Nephron (organoid): Measurements from ENCODE around the gene DAB1.

Experiments used
- H3K27ac Mint-ChIP-seq, 3 experiments: 2 replicates each; pipeline ENCODE4 v1.8.0; 2020; ENCODE audit warnings: mixed read lengths in 3 of 3, mild to moderate bottlenecking in 2 of 3, moderate library complexity in 1 of 3
- H3K27me3 Mint-ChIP-seq: 2 replicates; pipeline ENCODE4 v1.8.0; 2021; ENCODE audit warnings: low read depth, mild to moderate bottlenecking, moderate library complexity, mixed read lengths
- H3K36me3 Mint-ChIP-seq: 2 replicates; pipeline ENCODE4 v1.8.0; 2020; ENCODE audit warnings: low read depth, mixed read lengths
- H3K4me1 Mint-ChIP-seq: 2 replicates; pipeline ENCODE4 v1.8.0; 2020; ENCODE audit warnings: mixed read lengths
- H3K4me3 Mint-ChIP-seq, 3 experiments: 2 replicates each; pipeline ENCODE4 v1.8.0; 2020; ENCODE audit warnings: mild to moderate bottlenecking in 3 of 3, mixed read lengths in 3 of 3, moderate library complexity in 2 of 3
- H3K9me3 Mint-ChIP-seq: 2 replicates; pipeline ENCODE4 v1.8.0; 2020; ENCODE audit warnings: mixed read lengths
- TF ChIP-seq, protein P1 (sequence below), 3 experiments: fragments of 200-600 bp; sonication (generic); IDR thresholded peaks; one replicate each; pipeline ENCODE4 v1.5.0; 2021; ENCODE audit warnings: antibody characterized with exemption in 3 of 3; ENCODE audit not compliant: unreplicated experiment in 3 of 3

DAB1 gene

DNA sequence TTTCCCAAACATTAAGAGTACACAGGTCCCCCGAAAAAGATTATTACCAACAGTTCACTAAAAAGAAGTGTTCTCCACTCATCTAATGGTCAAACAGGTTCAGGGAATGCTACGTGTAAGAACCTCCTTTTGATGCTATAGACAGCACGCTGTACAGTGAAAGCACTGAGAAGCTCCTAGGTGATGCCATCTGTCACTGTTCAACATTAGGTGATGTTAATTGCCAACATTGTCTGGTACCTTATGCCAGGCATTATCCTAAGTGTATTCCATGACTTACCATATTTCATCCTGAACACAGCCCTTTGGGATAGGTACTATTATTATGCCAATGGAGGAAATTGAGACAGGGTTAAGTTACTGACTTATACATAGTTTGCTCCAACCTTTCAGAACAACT is 82.1 kb downstream of the DAB1 start:
- Mint-ChIP-seq H3K9me3 (no peaks in the 10 kb centered on the region), H3K36me3 (no peaks in the 10 kb centered on the region), H3K4me3 (no peak overlapping the region), H3K4me1 (no peaks in the 10 kb centered on the region), H3K27me3 (peaks cover 11% of the 10 kb centered on the region), H3K27ac (no peak overlapping the region)
- TF ChIP-seq, protein P1, sequence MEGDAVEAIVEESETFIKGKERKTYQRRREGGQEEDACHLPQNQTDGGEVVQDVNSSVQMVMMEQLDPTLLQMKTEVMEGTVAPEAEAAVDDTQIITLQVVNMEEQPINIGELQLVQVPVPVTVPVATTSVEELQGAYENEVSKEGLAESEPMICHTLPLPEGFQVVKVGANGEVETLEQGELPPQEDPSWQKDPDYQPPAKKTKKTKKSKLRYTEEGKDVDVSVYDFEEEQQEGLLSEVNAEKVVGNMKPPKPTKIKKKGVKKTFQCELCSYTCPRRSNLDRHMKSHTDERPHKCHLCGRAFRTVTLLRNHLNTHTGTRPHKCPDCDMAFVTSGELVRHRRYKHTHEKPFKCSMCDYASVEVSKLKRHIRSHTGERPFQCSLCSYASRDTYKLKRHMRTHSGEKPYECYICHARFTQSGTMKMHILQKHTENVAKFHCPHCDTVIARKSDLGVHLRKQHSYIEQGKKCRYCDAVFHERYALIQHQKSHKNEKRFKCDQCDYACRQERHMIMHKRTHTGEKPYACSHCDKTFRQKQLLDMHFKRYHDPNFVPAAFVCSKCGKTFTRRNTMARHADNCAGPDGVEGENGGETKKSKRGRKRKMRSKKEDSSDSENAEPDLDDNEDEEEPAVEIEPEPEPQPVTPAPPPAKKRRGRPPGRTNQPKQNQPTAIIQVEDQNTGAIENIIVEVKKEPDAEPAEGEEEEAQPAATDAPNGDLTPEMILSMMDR (IDR thresholded peaks at IDR 0.05; ENCODE audit: unreplicated experiment in 3 of 3): no peak

DNA sequence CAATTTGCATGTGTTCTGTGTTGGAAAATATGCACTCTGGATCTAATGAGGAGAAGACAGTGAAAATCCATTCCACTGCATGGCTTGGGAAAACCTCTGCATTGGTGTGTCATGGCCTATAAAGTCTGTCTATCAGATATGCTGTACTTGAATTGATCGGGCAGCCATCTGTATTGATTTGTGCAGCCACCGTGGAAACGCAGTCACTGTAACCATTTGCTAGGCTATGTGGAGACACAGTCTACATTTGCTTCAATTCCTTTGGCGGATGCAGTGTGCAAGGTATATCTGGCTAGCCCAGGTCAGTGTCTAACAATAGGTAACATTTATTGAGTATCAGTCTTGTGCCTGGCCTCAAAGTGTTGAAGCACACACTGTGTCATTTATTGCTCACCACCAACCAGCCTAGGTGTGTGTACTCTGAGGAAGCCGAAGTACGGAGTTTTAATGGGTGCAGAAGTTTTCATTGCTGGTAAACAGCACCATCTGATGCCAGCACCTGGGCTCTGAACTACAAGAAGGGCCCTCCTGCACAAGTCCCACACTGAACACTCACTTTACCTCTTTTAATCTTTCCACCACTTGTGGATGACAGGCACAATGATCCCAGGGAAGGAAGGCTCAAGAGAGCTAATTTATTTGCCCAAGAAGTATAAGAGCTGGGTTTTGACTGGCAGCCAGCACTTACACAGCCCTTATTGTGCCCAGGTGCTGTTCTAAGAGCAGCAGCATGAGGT is 83.4 kb downstream of the DAB1 start:
- Mint-ChIP-seq H3K4me3 (no peak overlapping the region), H3K27me3 (peaks cover 11% of the 10 kb centered on the region), H3K9me3 (no peaks in the 10 kb centered on the region), H3K4me1 (no peaks in the 10 kb centered on the region), H3K36me3 (no peaks in the 10 kb centered on the region), H3K27ac (no peak overlapping the region)
- TF ChIP-seq, protein P1 (IDR thresholded peaks at IDR 0.05; ENCODE audit: unreplicated experiment in 3 of 3): no peak

DNA sequence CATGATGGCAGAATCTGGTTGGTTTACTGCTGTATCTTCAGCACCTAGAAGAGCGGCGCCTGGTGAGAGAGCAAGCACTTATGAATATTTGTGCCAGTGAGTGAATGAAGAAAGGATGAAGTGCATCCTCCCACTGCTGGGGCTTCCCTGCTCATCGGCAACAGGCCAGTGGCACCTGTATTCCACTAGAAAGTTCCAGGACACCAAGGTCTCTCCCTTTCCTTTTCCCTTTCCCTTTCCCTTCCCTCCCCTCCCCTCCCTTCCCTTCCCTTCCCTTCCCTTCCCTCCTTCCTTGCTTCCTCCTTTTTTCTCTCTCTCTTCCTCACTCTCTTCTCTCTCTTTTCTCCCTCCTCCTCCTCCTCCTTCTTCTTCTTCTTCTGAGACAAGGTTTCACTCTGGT is 86.2 kb downstream of the DAB1 start:
- H3K27me3 Mint-ChIP-seq: peaks cover 16% of the 10 kb centered on the region
- H3K4me1 Mint-ChIP-seq: no peaks in the 10 kb centered on the region
- H3K9me3 Mint-ChIP-seq: no peaks in the 10 kb centered on the region
- H3K4me3 Mint-ChIP-seq: no peak overlapping the region
- no peak overlapping the region for H3K27ac Mint-ChIP-seq
- H3K36me3 Mint-ChIP-seq: no peaks in the 10 kb centered on the region
- TF ChIP-seq, protein P1 (IDR thresholded peaks at IDR 0.05; ENCODE audit: unreplicated experiment in 3 of 3): no peak

DNA sequence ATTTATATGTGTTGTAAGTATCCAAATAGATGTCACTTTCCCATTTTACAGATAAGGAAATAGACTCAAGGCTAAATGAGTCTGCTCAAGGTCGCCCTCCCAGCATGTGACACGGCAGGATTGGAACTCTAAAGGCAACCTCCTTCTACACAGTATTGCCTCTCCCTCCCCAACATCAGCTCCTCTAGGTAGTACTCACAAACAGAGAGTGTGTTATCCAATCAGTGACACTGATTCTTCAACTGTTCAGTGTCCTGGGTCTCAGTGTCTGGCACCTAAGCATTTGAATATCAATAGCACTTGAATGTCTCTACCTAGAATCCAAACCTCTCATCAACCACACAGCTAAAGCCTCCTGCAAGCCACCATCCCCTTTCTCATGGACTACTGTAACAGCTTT is 87.1 kb downstream of the DAB1 start:
- no peaks in the 10 kb centered on the region for H3K4me1 Mint-ChIP-seq
- H3K36me3 Mint-ChIP-seq: no peaks in the 10 kb centered on the region
- H3K27me3 Mint-ChIP-seq: peaks cover 16% of the 10 kb centered on the region
- TF ChIP-seq, protein P1 (IDR thresholded peaks at IDR 0.05; ENCODE audit: unreplicated experiment in 3 of 3): no peak
- no peaks in the 10 kb centered on the region for H3K9me3 Mint-ChIP-seq
- no peak overlapping the region for H3K27ac Mint-ChIP-seq
- H3K4me3 Mint-ChIP-seq: no peak overlapping the region

DNA sequence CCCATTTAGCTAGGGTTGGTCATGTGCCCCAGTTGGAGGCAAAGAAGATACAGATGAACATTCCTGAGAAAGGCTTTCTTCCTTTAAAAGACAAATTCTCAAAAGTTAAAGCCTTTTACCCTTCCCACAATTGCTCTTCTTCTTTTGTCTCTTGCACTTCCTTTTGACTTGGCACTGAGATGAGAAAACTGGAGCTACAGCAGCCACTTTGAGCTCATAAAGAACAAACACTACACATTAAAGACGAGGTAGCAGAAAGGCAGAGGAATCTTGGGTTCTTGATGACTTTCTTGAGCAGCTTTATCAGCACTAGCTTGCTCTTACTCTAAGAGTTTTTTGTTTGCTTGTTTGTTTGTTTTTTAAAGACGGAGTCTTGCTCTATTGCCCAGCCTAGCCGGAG is 92.2 kb downstream of the DAB1 start:
- H3K27ac Mint-ChIP-seq: no peak overlapping the region
- no peak overlapping the region for H3K4me3 Mint-ChIP-seq
- TF ChIP-seq, protein P1 (IDR thresholded peaks at IDR 0.05; ENCODE audit: unreplicated experiment in 3 of 3): no peak
- H3K27me3 Mint-ChIP-seq: peaks cover 5% of the 10 kb centered on the region
- no peaks in the 10 kb centered on the region for H3K4me1 Mint-ChIP-seq
- H3K36me3 Mint-ChIP-seq: no peaks in the 10 kb centered on the region
- no peaks in the 10 kb centered on the region for H3K9me3 Mint-ChIP-seq

DNA sequence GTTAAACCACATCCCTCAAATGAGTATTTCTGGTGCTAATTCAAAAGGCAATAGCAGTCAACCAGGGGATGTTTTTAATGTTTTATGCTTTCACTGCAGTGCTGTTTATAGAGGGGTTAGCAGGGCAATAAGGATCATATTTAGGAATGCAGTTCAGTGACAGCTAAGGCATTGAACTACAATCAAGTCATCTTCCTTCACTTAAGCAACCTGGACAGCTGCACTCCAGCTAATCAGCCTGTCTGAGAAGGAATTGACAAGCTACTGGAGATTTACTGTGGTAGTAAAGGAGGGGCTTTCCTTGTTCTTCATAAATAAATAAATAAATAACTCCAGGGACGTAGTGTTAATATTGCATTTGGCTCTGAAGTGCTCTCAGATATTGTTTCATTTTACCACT is 93.9 kb downstream of the DAB1 start:
- H3K36me3 Mint-ChIP-seq: no peaks in the 10 kb centered on the region
- peaks cover 7% of the 10 kb centered on the region for H3K4me1 Mint-ChIP-seq
- H3K27me3 Mint-ChIP-seq: peaks cover 5% of the 10 kb centered on the region
- H3K27ac Mint-ChIP-seq: no peak overlapping the region
- no peaks in the 10 kb centered on the region for H3K9me3 Mint-ChIP-seq
- TF ChIP-seq, protein P1 (IDR thresholded peaks at IDR 0.05; ENCODE audit: unreplicated experiment in 3 of 3): no peak
- H3K4me3 Mint-ChIP-seq: no peak overlapping the region
